Glomerular visceral epithelial cell (primary cell): Measurements from ENCODE around the gene JMJD6.
"Not testable (repeated sequence)": the region's sequence is repeated elsewhere in the genome, so short reads cannot be mapped to it uniquely, and the experiment has no call there.

Experiments used
- DNase-seq: peaks from one replicate; pipeline ENCODE4 v3.0.0-alpha.2; 2016; ENCODE audit errors: extremely low spot score

The JMJD6 gene

GRCh38 chr17:76716146-76716838 lies 10.1 kb downstream of the JMJD6 start:
- peak; percentile 98 for DNase-seq

- DNase-seq, result no peak
Observed at GRCh38 chr17:76715496-76715830, 10.9 kb downstream of the JMJD6 start.

- peak; percentile 69 for DNase-seq
Observed at GRCh38 chr17:76714822-76715495, 11.4 kb downstream of the JMJD6 start.

- DNase-seq, result no peak
Observed at GRCh38 chr17:76714336-76714735, 12.1 kb downstream of the JMJD6 start.

- no peak for DNase-seq
Observed at GRCh38 chr17:76713765-76714164, 12.6 kb downstream of the JMJD6 start.

GRCh38 chr17:76712321-76712720 lies 14.1 kb downstream of the JMJD6 start:
- not testable (repeated sequence) for DNase-seq

GRCh38 chr17:76710863-76711611 lies 15.4 kb downstream of the JMJD6 start, which contains the start of gene MXRA7:
Gene MXRA7, minus strand, starts transcription at chr17:76710965. Its CDS starts 19 bp downstream, at chr17:76710946.
- DNase-seq, result peak; percentile 88

GRCh38 chr17:76709951-76710862 lies 16.2 kb downstream of the JMJD6 start:
- not testable (repeated sequence) for DNase-seq

GRCh38 chr17:76709077-76709950 lies 17.1 kb downstream of the JMJD6 start:
- DNase-seq, result peak; percentile 97

GRCh38 chr17:76707985-76708807 lies 18.2 kb downstream of the JMJD6 start:
- DNase-seq, result no peak

GRCh38 chr17:76706817-76707216 lies 19.6 kb downstream of the JMJD6 start:
- DNase-seq, result no peak

GRCh38 chr17:76704805-76705204 lies 21.6 kb downstream of the JMJD6 start:
- DNase-seq, result no peak

GRCh38 chr17:76702941-76703637 lies 23.3 kb downstream of the JMJD6 start:
- DNase-seq, result no peak

GRCh38 chr17:76702076-76702475 lies 24.3 kb downstream of the JMJD6 start:
- no peak for DNase-seq

GRCh38 chr17:76701471-76701967 lies 24.9 kb downstream of the JMJD6 start:
- no peak for DNase-seq

- peak; percentile 91 for DNase-seq
Observed at GRCh38 chr17:76700617-76701470, 25.6 kb downstream of the JMJD6 start.

- DNase-seq, result no peak
Observed at GRCh38 chr17:76700270-76700616, 26.2 kb downstream of the JMJD6 start.

GRCh38 chr17:76698466-76698977 lies 27.9 kb downstream of the JMJD6 start:
- DNase-seq, result not testable (repeated sequence)
